Testis (tissue), 2 donors: Measurements from ENCODE around the gene ZFP57.

ENCODE experiments used
- CTCF ChIP-seq, 3 experiments: fragments of 450-650 bp in 2 of 3; fragments of 200-600 bp in 1 of 3; sonication (generic) in 1 of 3; IDR thresholded peaks; one replicate each; pipeline ENCODE4 v1.5.1; 2016 to 2019; ENCODE audit warnings: antibody characterized with exemption in 3 of 3, mild to moderate bottlenecking in 2 of 3, moderate library complexity in 1 of 3
- POLR2A ChIP-seq: fragments of 450-650 bp; IDR thresholded peaks from one replicate; pipeline ENCODE4 v1.6.1; 2017; ENCODE audit warnings: antibody characterized with exemption, mild to moderate bottlenecking, moderate library complexity

- TF ChIP-seq CTCF (IDR thresholded peaks at IDR 0.05): no peak
- no peak for TF ChIP-seq POLR2A
These were observed 6.9 kb downstream of the ZFP57 start for GRCh38 chr6:29674008-29674407.
